DMS79 (cell line): Measurements from ENCODE around the gene RASSF8.

Experiments used
- DNase-seq: peaks from one replicate; lab custom pipeline; 2025; lab: John Stamatoyannopoulos, UW

RASSF8 gene

DNA sequence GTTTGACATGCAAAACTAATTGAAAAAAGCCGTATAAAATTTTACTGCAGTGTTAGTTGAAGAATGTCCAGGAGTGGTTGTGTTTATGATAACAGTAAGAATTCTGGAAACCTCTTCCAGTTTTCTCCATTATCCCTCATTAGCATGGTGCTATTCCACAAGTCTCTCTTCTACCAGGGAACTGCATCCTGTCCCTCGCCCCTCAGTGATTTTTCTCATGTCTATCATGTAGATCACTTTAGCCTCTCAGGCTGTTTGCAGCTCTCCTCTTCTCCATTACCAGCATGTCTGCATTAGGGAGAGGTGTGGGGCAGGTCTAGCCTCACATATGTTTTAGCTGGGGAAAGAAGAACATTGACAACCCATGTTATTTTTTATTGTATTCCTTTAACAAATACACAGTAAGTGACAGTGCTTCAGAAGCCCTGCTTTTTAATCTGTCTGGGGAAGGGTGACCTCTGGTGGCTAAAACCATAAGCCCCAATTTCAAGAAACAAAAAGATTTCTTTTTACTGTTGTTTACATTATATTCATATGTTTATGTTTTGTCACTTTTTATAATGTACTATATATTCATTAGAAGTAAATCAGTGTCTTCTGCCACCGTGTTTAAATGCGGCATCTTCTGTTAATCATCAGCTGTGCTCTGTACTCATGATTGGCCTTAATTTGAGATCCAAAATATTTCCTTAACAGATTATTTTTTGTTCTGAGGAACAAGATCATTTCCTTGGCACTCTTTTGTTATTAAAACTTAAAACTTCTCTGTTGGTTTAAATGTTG, 70.7 kb downstream of the RASSF8 start:
- DNase-seq, result no peak

DNA sequence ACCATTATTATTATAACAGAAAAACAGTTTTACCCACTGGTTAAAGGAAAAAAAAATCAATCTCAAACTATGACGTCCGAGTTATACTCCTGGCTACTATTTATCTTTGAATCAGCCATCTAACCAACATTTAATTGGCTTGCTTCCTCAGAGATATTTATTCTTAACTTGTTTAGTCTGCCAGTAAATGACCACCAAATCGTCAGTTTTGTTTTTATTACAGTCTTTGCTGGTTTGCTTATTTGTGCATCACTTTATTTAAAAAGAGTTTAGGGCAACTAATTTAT, 71.2 kb downstream of the RASSF8 start:
- DNase-seq, result no peak

DNA sequence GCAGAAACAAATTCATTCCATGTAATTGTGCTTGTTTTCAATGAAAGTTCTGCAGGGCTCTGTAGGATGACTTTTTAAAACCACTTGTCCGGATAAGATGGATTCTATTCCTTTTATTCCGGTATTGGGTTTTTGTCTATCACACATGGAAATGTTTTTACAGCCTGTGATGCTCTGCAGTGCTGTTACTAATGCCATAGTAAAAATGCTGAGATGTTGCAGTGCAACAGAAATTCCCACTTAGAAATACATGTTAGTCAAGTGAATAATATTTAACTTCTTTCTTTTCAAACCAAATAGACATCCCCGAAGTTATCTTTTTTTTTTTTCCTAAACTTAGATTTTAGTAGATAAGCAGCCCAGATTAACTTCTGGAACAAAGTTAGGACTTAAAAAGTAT, 71.9 kb downstream of the RASSF8 start:
- no peak for DNase-seq

DNA sequence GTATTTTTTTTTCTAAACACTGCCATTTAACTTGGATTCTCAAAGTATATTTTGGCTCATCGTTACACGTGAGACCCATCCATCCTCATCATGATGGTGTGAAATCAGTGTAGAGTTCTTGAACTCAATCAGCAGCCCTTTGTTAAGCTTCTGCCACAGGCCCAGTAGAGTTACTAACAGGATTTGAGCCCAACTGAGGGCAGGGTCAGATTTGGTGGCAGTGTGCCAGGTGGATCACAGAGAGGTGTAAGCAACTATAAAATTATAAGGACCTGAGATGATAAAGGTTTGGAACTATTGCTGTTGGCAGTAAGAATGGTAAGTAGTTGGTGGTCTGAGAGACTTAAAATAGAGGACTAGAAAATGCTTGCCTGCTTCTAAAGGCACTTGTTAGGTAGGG, 72.8 kb downstream of the RASSF8 start:
- no peak for DNase-seq

DNA sequence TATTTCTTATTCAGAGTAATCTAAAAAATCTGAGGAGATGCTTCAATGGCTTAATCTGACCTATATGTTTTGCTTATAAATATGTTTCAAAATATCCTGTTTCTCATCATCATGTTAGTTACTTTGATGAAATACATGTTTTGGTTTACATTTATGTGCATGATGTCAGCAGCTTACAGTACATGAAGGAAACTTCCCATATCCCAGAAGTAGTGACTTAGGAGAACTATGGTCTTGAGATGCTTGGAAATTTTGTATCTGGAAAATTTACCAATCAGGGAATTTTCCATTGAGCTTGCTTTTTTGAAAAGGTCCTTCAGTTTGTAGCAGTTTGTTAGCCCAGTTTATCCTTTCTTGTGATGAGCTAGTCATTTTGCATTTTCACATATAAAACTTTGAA, 73.3 kb downstream of the RASSF8 start:
- DNase-seq, result no peak

DNA sequence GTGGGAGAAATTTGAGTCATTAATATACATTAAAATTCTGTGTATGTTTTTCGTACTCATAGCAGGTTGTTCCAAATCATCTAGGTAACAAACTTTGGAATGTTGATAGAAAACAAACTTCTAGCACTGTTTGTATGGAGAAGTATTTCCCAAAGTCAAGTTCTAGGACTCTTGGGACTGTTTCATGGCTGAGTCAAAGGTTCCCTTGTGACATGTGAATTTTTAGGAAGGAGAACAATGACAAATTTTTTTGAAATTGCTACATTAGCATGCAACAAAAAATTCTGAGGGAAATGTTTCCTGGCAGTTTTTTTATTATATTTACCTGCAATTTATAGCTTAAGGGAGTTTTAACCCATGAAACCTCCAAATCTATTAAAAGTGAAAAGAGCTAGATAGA, 73.8 kb downstream of the RASSF8 start:
- DNase-seq, result no peak

DNA sequence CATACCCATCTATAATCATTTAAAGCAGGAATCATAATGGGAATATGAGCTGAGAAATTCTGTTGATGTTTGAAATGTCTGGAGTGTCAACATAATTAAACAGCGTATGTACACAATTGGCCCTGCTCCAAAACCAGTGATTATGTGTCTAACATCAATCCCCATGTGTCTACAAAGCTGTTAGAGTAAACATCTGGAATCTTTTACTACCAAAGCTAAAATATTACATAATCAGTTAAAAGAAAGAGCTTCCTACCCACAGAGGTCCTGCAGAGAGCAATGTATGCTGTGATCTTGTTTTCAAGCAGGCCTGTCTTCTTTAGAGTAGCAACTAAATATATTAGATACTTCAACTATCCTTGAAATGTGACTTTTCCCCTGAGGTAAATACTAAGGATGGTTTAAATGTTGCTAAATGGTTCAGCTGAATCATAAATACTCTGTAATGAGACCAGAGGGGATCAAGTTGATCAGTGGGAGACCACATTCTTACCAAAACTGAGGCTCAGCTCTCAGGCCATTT, 74.3 kb downstream of the RASSF8 start:
- no peak for DNase-seq

DNA sequence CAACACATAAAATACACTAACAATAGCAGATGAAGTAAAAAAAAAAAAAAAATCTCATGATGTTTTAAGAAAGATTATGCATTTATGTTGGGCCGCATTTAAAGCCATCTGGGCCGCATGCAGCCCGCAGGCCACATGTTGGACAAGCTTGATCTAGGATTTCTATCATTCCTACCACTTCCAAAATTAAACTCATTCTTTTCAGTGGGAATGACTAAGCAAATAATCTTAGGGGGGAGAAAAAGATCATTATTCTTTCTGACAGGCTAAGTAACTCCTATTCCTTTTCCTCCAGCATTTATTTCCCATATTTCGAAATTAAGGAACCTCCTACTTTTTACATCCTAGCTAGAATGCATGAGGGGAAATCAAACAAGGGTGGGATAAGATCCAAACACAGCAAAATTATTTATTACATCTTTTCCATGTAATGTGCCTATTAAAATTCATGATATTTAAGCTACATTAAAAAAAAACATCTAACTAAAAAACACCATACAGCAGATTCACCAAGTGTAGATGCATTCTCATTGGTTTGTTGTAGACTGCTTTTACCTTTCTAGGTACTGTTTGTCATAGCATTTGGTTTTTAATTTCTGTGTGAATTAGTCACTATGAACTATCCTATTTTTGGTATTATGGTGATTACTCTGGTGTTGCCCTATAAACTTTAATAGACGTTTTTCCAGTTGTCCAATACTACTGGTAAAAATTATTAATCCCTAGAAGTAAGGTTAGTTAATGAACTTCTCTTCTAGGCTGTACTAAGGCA, 76.1 kb downstream of the RASSF8 start:
- DNase-seq, result no peak

DNA sequence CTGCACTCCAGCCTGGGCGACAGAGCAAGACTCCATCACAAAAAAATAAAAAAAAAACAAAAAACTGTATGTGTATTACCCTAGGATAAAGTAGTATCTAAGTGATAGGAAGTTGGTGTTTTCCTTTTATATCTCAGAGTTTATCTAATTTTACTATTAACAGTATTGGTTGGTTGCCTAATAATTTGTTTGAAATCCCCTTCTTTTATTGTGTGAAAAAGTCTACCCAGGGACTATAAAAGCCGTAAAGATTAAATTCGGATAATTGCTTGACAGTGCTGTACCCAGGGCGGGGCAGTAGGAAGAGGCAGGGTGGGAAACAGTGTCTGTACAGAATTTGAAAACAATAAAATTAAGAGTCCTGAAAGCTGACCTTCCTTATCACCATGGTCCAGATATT, 78.4 kb downstream of the RASSF8 start:
- no peak for DNase-seq

DNA sequence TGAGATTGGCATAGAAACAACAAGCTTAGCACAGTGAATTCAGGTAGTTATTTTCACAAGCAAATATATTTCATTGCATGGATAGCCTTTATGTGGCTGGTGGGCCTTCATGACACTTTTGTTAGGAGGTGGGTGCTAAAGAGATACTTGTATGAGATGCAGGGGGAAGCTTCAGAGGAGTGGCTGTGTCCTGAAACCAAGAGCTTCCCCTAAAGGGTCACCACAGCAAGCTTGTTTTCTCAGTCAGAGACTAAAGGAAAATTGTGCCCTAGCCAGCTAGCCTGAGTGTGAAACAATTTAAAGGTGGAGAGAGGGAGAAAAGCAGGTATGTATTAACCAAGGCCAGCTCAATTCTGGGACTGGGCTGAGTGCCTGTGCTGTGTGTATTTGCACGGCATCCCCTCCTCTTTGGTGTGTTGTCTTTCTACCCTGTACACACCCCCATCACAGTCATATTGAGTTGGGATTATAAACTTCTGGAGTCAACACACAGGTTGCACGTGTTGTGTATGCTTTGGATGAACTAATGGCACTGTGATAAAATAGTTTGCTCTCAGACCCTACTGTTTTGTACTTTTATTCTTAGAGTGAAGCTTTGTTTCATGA, 79.2 kb downstream of the RASSF8 start:
- no peak for DNase-seq

DNA sequence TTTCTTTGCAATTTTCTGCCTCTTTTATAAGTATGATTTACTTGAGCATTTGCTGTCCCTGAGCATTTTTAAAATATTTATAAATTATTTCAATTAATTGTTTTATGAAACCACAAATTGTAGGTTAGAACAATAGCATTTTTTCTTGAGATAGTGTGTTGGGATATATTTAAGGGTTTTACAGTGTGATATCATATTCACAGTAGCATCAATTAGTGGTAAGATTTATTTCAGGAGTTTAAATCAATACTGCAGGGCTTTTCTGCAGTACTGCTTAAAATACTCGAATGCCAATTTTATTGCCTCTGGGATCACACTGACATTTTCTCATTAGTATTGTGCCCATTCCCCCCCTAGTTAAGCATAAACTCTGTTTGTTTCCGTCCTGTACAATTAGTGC, 84.2 kb downstream of the RASSF8 start:
- DNase-seq, result no peak

DNA sequence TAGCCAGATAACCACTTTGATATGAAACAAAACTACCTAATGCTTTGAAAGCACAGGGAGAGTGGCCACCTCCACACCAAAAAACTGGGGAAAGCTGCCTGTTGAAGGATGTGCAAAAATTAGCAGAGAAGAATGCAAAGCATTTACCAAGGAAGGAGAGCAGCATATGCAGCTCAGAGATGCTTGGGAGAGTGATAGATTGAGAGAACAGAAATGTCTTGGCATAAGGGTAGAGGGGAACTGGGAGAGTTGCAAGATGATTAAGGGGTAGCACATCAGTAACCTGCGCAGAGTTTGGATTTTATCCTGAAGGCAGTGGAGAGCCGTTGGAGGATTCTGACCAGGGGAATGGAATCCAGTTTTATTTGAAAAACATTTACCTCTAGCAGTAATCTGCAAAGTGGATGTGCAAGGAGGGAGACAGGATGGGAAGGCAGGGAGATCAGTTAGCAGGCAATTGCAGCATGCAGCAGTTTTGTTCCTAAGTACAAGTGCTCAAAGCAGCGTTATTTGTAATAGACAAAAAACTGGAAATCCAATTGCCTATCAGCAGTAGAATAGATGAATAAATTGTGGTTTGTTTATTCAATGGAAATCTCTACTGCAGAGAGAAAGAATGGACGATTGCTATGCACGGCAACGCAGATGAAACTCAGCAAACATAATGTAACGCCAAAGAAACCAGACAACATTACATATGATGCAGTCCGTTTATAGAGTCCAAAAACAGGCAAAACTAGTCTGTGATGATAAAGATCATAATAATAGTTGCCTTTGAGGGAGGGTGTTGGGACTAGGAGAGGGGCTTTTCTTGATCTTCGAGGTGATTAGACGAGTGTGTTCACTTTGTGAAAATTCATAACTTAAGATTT, 84.9 kb downstream of the RASSF8 start:
- no peak for DNase-seq

DNA sequence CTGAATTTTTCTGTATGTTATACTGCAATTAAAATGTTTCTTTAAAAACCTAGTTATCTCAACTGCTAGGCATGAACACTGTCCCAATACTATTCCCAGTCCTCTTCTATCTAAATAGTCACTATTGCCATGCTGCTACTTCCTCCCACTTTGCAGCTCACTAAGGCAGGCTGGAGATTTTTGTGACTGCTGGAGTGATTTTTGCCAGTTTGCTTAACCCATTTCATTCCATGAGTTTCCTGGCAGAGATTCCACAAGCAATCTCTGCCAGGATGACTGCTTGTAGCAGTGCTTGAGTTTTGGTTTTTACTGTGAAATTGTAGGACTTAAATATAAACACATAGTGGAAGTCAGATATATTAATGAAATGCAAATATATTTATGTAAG, 85.5 kb downstream of the RASSF8 start:
- no peak for DNase-seq

DNA sequence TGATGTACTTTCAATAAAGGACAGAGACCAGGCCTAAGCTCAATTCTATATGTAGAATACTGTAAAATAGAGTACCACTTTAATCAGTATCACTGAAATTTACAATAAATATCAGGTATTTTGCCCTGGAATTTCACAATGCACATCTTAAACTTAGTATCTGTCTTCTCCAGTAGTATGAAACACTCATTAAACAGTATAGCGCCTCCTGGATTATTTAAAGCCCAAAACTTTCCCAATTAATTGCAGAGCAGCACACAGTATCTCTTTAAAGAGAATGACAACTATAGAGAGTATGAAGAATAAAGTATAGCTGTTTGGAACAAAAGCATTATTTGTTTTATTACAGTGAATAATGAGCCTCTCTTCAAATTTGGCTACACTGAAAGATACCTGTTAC, 86.1 kb downstream of the RASSF8 start:
- DNase-seq, result no peak

DNA sequence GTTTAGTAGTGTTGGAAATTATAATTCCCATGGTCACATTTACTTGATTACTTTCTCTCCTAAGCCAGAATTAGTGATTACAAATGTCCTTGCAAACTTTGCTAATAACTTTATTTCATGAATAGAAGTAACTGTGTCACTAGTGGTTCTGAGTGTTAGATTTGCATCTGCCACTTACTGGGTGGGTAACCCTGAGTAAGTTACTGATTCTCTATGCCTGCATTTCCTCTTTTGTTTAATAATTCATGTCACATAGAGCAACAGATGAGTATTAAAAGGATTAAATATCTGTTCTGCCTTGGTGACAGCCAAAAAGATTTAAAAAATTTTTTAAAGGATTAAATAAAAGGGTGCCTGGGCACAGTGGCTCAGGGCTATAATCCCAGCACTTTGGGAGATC, 87.7 kb downstream of the RASSF8 start:
- no peak for DNase-seq

DNA sequence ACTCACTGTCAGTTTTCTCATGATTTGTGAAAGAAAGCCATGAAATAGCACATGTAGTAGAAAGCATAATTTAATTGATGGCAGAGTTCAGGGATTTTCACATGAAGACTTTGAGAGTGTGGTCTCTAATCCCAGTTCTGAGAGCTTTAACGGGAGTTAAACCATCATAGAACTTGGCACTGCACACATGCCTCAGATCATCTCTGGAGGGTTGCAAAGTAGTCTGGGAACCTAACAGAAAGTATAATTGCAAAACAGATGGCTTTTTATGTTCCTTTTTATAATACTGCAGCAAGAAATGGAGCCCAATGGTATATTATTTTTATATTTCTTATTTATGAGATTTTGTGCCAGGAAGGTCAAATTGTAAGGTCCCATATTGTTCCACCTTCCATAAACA, 88.4 kb downstream of the RASSF8 start:
- no peak for DNase-seq

DNA sequence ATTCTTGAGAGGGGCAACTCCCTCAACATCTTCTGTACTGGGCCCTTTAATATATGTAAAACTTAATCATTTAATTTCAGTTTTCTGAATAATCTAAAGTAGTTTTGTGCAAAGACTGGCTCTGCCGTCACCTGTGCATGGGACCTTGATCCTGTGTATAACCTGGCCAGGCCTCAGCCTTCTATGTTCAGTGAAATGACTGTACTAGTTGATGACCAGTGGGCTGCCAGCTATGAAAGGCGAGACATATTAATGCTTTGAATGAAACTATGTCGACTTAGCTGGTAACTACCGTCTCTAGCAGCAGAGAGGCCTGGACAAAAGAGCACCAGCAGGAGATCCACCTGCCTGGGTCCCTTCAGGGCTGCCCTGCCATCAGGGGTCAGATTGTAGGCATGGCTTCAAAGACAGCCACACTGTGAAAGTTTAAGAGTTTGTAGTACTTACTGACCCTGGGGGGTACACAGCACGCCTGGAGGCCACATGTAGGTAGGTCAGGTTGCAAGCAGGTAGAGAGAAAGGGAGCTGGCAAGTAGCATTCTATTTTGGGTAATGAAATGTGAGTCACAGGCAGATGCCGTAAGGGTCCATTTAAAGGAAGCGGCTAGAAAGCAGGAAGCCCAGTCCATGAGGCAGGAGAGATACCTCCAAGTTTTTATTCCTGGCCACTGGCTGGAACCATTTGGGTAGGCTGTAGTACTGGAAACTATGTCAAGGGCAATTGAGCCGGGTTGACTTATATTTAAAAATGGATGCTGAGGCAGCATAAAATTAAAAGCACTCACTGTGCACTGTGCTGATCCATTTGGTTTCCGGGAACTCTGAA, 89.1 kb downstream of the RASSF8 start:
- no peak for DNase-seq

DNA sequence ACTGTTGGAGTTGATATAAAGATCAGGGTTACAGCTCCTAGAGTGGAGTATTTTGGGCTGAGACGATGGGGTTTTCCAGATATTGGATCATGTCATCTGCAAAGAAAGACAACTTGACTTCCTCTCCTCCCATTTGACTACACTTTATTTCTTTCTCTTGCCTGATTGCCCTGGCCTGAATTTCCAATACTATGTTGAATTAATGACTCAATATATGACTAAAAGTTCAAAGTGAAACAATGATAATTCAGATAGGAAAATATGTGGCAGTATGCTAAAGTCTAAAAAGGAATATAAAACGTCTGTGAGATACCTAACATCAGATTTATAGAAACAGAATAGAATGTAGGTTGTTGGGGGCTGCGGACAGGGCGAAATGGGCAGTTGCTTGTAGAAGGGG, 94.2 kb downstream of the RASSF8 start:
- no peak for DNase-seq

DNA sequence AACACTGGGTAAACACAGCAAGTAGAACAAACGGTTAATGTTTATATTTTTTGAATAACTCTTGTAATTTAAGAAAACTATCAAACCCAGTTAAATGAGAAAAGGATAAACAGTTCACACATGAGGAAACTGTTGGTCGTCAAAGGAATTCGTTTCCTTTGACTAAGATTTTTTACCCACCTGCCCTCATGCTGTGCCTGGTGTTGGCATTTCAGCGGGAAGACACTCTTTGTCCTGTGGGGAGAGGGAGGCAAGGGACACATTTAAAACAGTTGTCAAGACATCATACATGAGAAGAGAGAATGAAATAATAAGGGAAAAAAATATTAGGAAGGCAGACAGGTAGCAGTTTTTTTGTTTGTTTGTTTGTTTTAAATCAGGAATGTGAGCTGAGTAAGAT, 95.9 kb downstream of the RASSF8 start:
- DNase-seq, result no peak

DNA sequence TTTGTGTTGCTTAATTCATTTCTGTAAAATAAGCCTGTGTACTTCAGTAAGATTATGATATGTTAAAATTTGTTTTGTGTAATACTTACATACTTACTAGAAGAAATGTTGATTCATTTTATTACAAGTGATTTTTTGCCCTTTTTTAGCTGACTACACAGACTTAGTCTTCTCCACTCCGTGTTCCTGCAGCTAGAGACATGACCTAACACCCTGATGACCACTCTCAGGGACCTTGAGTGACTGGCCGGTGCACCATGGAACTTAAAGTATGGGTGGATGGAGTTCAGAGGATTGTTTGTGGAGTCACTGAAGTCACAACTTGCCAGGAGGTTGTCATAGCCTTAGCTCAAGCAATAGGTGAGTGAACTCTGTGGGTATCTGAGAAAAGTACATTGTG, 96.6 kb downstream of the RASSF8 start:
- no peak for DNase-seq

DNA sequence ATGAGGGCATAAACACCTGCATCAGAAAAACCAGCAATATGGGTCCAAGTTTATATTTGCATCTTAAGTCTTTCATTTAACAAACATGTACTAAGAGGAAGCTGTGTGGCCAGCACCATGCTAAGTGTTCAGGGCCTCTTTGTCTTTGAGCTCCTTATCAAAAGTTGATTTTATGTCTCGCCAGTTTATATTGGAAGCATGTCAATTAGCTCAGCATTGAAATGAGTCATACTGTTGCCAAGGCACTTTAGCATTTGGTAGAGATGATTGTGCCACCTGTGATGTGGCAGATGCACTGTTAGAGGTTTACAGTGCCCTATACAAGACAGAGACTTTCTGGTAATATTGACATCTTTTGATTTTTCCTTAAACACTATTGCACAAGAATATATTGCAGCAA, 97.9 kb downstream of the RASSF8 start:
- no peak for DNase-seq
